CD8-positive, alpha-beta memory T cell (primary cell): ENCODE results near the gene SYTL3. TPM values are rescaled to one million over a fixed set of nuclear protein-coding genes. Genes with fewer than 3 reads are reported as not detected.

ENCODE experiments used
- CTCF ChIA-PET: fragments of 350-600 bp; sonication (Branson Sonifier 250); formaldehyde crosslinking; loops from one replicate; lab custom pipeline; 2021; ENCODE audit warnings: antibody characterized with exemption; lab: Charles Lee
- POLR2A ChIA-PET: fragments of 350-600 bp; sonication (Branson Sonifier 250); formaldehyde crosslinking; loops from one replicate; lab custom pipeline; 2021; ENCODE audit warnings: antibody characterized with exemption; lab: Charles Lee
- DNase-seq, 5 donors: peaks; one replicate each; pipeline versions ENCODE4 v3.0.0 to v3.0.0-alpha.2; 2020 to 2022; ENCODE audit warnings: mixed read lengths in 1 of 5
- H3K27ac ChIP-seq: one replicate; pipeline ENCODE4 v1.7.0; 2013; ENCODE audit warnings: low read depth, mild to moderate bottlenecking, low read length, moderate library complexity
- H3K27me3 ChIP-seq: 2 replicates; pipeline ENCODE4 v1.7.0; 2013; ENCODE audit warnings: low read length, mild to moderate bottlenecking; ENCODE audit not compliant: insufficient read depth, poor library complexity, severe bottlenecking
- H3K36me3 ChIP-seq: 2 replicates; pipeline ENCODE4 v1.7.0; 2013; ENCODE audit warnings: mild to moderate bottlenecking, low read length, moderate library complexity; ENCODE audit not compliant: insufficient read depth
- H3K4me1 ChIP-seq: 2 replicates; pipeline ENCODE4 v1.7.0; 2013; ENCODE audit warnings: mild to moderate bottlenecking, low read length, moderate library complexity; ENCODE audit not compliant: insufficient read depth
- H3K4me3 ChIP-seq: 2 replicates; pipeline ENCODE4 v1.7.0; 2013; ENCODE audit warnings: mild to moderate bottlenecking, low read length
- H3K9me3 ChIP-seq: 2 replicates; pipeline ENCODE4 v1.7.0; 2013; ENCODE audit warnings: mild to moderate bottlenecking, low read length
- H3K27ac Mint-ChIP-seq, 8 donors: one replicate each; pipeline ENCODE4 v1.8.0; 2020 to 2021; ENCODE audit warnings: mixed read lengths in 8 of 8, mild to moderate bottlenecking in 6 of 8, inconsistent platforms in 3 of 8, moderate library complexity in 3 of 8
- H3K27me3 Mint-ChIP-seq, 2 donors: one replicate each; pipeline ENCODE4 v1.8.0; 2020 to 2021; ENCODE audit warnings: mixed read lengths in 2 of 2, mild to moderate bottlenecking in 1 of 2, moderate library complexity in 1 of 2
- H3K36me3 Mint-ChIP-seq, 3 donors: one replicate each; pipeline ENCODE4 v1.8.0; 2020 to 2021; ENCODE audit warnings: mixed read lengths in 3 of 3, inconsistent platforms in 1 of 3, mild to moderate bottlenecking in 1 of 3
- H3K4me1 Mint-ChIP-seq, 3 donors: one replicate each; pipeline ENCODE4 v1.8.0; 2020 to 2021; ENCODE audit warnings: mixed read lengths in 3 of 3, inconsistent platforms in 1 of 3, mild to moderate bottlenecking in 1 of 3
- H3K4me3 Mint-ChIP-seq, 7 donors: one replicate each; pipeline ENCODE4 v1.8.0; 2020 to 2021; ENCODE audit warnings: mixed read lengths in 7 of 7, mild to moderate bottlenecking in 6 of 7, moderate library complexity in 4 of 7, inconsistent platforms in 2 of 7
- H3K9me3 Mint-ChIP-seq, 5 donors: one replicate each; pipeline ENCODE4 v1.8.0; 2020 to 2022; ENCODE audit warnings: mixed read lengths in 5 of 5, mild to moderate bottlenecking in 3 of 5, moderate library complexity in 2 of 5, inconsistent platforms in 1 of 5
- polyA plus RNA-seq: library from polyadenylated mRNA; unstranded; fragments of 300-500 nt; fragmentation: Illumina TruSeq; gene quantifications from one replicate; pipeline ENCODE4 v1.2.3, GENCODE V29; 2021
- total RNA-seq, 2 experiments: library from RNA; stranded (reverse); gene quantifications; one replicate each; pipeline ENCODE4 v1.2.3, GENCODE V29; 2021

The SYTL3 gene
- total and polyA plus RNA-seq, 3 experiments from 2014 or later, result 19.5 to 102 (median 96.6) TPM

DNA sequence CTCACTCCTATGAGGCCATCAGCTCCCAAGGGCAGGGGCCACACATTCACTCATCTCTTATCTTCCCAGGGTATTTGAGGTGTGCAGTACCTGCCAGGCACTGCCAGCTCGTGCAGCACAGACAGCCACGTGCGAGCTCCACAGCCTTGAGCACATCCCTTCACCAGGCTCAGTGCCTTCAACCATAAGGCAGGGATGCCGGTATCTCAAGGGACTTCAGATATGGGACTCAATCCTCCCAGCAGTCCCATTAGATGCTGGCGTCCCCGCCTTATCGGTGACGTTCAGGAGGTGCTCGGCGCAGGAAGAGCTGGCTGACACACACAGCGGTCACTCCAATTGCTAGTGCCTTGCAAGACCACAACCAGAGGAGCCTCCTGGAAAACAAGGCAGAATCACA is 122.3 kb downstream of the SYTL3 start:
- POLR2A ChIA-PET, result interaction anchor here (0.5 kb wide), 1 partner anchor 47 kb away, joined by 8 read pairs; the partner anchor contains the start of gene EZR
- peaks cover 36% of the 10 kb centered on the region for H3K4me1 ChIP-seq
- H3K27ac ChIP-seq, result no peak overlapping the region
- no peaks in the 10 kb centered on the region for H3K9me3 ChIP-seq
- CTCF ChIA-PET, result interaction anchor here (0.8 to 1.7 kb wide), 7 partner anchors 8 to 237 kb away, joined by 3 read pairs; no protein-coding TSS in a partner anchor
- H3K4me3 Mint-ChIP-seq, result peak overlapping the region in 5 of 7 donors; percentile 32 to 55 (median 49)
- peaks cover 31 to 100% (median 46%) of the 10 kb centered on the region in 3 donors for H3K36me3 Mint-ChIP-seq
- H3K4me1 Mint-ChIP-seq, result peaks cover 44 to 63% (median 55%) of the 10 kb centered on the region in 3 donors
- H3K27ac Mint-ChIP-seq, result peak overlapping the region; percentile 35 to 98 (median 88)
- H3K36me3 ChIP-seq, result peaks cover 85% of the 10 kb centered on the region
- H3K27me3 ChIP-seq, result no peaks in the 10 kb centered on the region
- H3K9me3 Mint-ChIP-seq, result peaks cover 0 to 8% (median 0%) of the 10 kb centered on the region in 5 donors
- peaks cover 0 to 7% of the 10 kb centered on the region in 2 donors for H3K27me3 Mint-ChIP-seq
- DNase-seq, result no peak
- H3K4me3 ChIP-seq, result no peak overlapping the region

DNA sequence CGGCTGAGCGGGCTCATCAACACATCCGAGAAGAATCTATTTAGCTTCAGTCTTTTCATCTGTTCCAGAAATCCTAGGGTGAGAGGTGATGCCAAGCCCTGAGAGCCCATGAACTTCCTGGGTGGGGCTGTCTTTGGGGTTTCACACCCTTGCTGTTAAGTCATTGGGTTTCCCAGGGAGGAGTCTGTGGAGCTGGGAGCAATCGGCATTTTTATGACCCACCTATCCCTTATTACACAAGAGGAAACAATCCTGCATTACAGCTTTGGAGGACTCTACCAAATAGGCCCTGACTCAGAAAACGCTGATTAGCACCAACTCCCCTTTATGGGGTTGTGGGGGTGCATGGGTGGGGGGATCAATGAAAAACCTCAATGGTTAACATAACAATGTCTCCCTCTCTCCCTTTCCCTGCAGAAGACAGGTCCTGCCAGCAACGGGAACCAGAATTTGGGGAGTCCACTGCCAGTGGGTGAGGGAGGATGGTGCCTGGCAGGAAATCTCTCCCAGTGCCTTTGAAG is 123.1 kb downstream of the SYTL3 start:
- Mint-ChIP-seq H3K4me1 (peaks cover 49 to 71% (median 59%) of the 10 kb centered on the region in 3 donors), H3K4me3 (peak overlapping the region; percentile 32 to 61 (median 44)), H3K9me3 (peaks cover 0 to 5% (median 0%) of the 10 kb centered on the region in 5 donors), H3K27ac (peak overlapping the region; percentile 57 to 98 (median 88)), H3K27me3 (peaks cover 0 to 7% of the 10 kb centered on the region in 2 donors), H3K36me3 (peaks cover 27 to 100% (median 45%) of the 10 kb centered on the region in 3 donors)
- Histone ChIP-seq H3K9me3 (no peaks in the 10 kb centered on the region), H3K27me3 (no peaks in the 10 kb centered on the region), H3K4me3 (no peak overlapping the region), H3K27ac (peak overlapping the region; percentile 9), H3K4me1 (peaks cover 36% of the 10 kb centered on the region), H3K36me3 (peaks cover 86% of the 10 kb centered on the region)
- peak in 2 of 5 donors; percentile 35 to 46 for DNase-seq
- CTCF ChIA-PET, result interaction anchor here (0.8 to 1.7 kb wide), 5 partner anchors 8 to 236 kb away, joined by 3 read pairs; no protein-coding TSS in a partner anchor
- POLR2A ChIA-PET, result interaction anchor here (0.5 kb wide), 1 partner anchor 47 kb away, joined by 8 read pairs; the partner anchor contains the start of gene EZR

DNA sequence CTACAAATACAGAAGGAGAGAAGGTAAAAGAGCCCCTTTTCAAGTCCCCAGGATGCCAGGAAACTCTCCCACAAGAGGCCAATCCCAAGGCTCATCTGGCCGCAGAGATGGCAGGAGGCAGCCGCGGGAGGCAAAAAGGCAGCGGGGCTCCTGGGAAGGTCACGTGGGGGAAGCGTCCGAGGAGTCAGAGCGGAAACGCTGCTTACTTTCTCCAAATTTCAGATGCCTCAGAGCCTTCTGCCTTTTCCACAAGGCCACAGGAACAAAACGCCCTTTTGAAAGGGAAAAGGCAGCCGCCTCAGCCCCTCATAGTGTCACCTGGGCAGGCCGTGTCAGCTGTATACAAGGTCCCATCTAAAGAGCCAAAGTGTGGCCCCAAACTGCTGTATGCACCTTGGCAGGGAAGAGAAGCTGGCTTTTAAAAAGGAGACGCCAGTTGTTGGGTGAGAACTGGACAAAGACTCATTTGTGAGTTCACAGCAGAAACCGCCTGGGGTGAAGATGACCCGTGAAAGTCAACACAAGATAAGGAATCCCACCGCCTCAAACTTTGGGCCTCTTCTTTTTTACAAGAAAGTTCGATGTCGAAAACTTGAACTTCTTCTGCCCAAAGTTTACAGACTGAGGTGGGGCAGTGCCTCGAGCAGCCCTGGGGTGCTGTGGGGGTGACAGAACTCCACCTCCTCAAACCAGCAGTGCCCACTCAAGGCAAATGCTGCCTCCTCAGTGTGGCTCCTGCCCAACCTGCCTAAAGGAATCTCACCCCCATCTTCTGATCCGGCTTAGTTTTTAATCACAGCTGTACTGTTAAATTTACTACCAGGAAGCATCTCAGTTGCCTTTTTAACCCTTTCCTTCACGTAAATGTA is 124.0 kb downstream of the SYTL3 start:
- peak overlapping the region; percentile 9 for H3K27ac ChIP-seq
- Mint-ChIP-seq H3K4me1 (peaks cover 50 to 78% (median 64%) of the 10 kb centered on the region in 3 donors), H3K4me3 (peak overlapping the region in 6 of 7 donors; percentile 3 to 72 (median 52)), H3K9me3 (peaks cover 0 to 2% (median 0%) of the 10 kb centered on the region in 5 donors), H3K27ac (peak overlapping the region; percentile 57 to 98 (median 88)), H3K36me3 (peaks cover 23 to 100% (median 46%) of the 10 kb centered on the region in 3 donors), H3K27me3 (peaks cover 0 to 7% of the 10 kb centered on the region in 2 donors)
- ChIA-PET CTCF (interaction anchor here (1.4 to 1.6 kb wide), 2 partner anchors 13 to 235 kb away, joined by 3 read pairs; no protein-coding TSS in a partner anchor), POLR2A (no interaction called here)
- no peak for DNase-seq
- no peak overlapping the region for H3K4me3 ChIP-seq
- peaks cover 36% of the 10 kb centered on the region for H3K4me1 ChIP-seq
- H3K9me3 ChIP-seq, result no peaks in the 10 kb centered on the region
- H3K27me3 ChIP-seq, result no peaks in the 10 kb centered on the region
- H3K36me3 ChIP-seq, result peaks cover 78% of the 10 kb centered on the region

DNA sequence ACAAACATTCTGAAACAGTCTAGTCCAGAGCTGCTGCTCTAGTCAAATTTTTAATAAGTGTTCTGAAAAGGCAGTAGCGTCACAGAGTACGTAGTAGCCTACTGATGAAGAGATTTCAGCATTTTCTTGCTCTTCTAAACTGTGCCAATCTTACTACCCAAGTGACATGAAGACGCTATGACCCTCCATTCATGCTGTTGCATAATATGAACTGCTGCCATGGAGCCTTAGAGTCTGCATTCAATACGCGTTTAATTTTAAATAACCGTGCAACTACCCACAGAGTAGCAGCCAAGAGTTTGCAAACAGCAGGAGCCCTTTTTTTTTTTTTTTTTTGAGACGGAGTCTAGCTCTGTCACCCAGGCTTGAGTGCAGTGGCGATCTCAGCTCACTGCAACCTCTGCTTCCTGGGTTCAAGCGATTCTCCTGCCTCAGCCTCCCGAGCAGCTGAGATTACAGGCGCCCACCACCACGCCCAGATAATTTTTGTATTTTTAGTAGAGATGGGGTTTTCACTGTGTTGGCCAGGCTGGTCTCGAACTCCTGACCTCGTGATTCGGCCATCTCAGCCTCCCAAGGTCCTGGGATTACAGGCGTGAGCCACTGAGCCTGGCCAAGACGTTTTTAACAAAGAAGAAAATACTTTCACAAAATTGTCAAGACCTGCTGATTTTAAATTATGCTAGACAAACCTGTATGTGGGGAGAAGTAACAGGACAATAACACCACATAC is 125.0 kb downstream of the SYTL3 start:
- no peaks in the 10 kb centered on the region for H3K27me3 ChIP-seq
- Mint-ChIP-seq H3K36me3 (peaks cover 21 to 95% (median 44%) of the 10 kb centered on the region in 3 donors), H3K9me3 (peaks cover 0 to 2% (median 0%) of the 10 kb centered on the region in 5 donors), H3K27ac (peak overlapping the region in 7 of 8 donors; percentile 7 to 89 (median 73)), H3K27me3 (peaks cover 0 to 7% of the 10 kb centered on the region in 2 donors), H3K4me3 (peak overlapping the region in 1 of 7 donors; percentile 3), H3K4me1 (peaks cover 55 to 78% (median 68%) of the 10 kb centered on the region in 3 donors)
- H3K4me1 ChIP-seq, result peaks cover 36% of the 10 kb centered on the region
- POLR2A ChIA-PET, result interaction anchor here (0.7 to 0.8 kb wide), 2 partner anchors 9 to 10 kb away, joined by 3 to 6 read pairs; no protein-coding TSS in a partner anchor
- no peaks in the 10 kb centered on the region for H3K9me3 ChIP-seq
- H3K27ac ChIP-seq, result no peak overlapping the region
- H3K36me3 ChIP-seq, result peaks cover 67% of the 10 kb centered on the region
- DNase-seq, result no peak
- CTCF ChIA-PET, result interaction anchor here (1.4 kb wide), 2 partner anchors 12 to 20 kb away, joined by 3 read pairs; no protein-coding TSS in a partner anchor
- no peak overlapping the region for H3K4me3 ChIP-seq

DNA sequence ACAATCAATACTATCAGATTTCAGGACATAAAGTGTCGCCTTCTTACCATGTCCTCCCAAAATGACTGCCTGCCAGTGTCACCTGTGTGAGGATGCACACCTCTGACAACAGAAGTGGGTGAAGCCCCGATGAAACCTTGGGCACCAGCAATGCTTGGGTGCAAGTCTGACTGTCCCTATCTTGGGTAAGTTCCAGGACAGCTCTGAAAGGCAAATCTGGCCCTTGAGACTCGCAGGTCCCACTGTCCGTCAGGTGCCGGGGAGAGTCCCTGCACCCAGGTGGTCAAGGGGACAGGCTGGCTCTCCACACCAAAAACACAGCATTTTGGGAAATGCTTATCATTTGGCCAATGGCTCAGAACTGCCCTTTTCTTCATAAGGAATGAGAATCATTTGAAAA is 126.0 kb downstream of the SYTL3 start:
- ChIA-PET POLR2A (no interaction called here), CTCF (interaction anchor here (1.4 kb wide), 1 partner anchor 21 kb away, joined by 3 read pairs; no protein-coding TSS in a partner anchor)
- peaks cover 0 to 7% of the 10 kb centered on the region in 2 donors for H3K27me3 Mint-ChIP-seq
- no peak overlapping the region for H3K27ac ChIP-seq
- peaks cover 64 to 86% (median 67%) of the 10 kb centered on the region in 3 donors for H3K4me1 Mint-ChIP-seq
- no peak overlapping the region for H3K4me3 ChIP-seq
- peaks cover 64% of the 10 kb centered on the region for H3K36me3 ChIP-seq
- no peaks in the 10 kb centered on the region for H3K27me3 ChIP-seq
- H3K4me3 Mint-ChIP-seq, result peak overlapping the region in 1 of 7 donors; percentile 9
- peaks cover 23 to 94% (median 42%) of the 10 kb centered on the region in 3 donors for H3K36me3 Mint-ChIP-seq
- peaks cover 0 to 2% (median 0%) of the 10 kb centered on the region in 5 donors for H3K9me3 Mint-ChIP-seq
- H3K27ac Mint-ChIP-seq, result peak overlapping the region in 5 of 8 donors; percentile 29 to 66 (median 47)
- DNase-seq, result peak in 1 of 5 donors; percentile 31
- peaks cover 35% of the 10 kb centered on the region for H3K4me1 ChIP-seq
- H3K9me3 ChIP-seq, result no peaks in the 10 kb centered on the region

DNA sequence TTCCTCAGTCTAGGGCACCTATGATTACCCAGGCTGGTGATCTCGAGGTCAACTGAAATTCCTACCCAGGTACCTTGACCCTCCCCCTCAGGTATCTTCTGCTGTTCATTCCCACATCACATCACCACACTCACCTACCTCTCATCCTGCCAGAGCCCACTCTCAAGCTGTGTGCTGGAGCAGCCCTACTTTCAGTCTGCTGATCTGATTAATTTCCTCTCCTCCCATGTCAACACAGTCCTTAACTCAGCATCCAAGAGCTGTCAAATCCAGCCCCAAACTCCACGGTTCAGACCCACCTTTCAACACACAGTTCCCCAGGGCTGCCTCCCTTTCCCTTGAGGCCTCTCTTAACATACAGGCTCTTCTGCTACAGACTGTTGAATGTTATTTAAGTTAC is 126.9 kb downstream of the SYTL3 start:
- peaks cover 61 to 85% (median 63%) of the 10 kb centered on the region in 3 donors for H3K4me1 Mint-ChIP-seq

DNA sequence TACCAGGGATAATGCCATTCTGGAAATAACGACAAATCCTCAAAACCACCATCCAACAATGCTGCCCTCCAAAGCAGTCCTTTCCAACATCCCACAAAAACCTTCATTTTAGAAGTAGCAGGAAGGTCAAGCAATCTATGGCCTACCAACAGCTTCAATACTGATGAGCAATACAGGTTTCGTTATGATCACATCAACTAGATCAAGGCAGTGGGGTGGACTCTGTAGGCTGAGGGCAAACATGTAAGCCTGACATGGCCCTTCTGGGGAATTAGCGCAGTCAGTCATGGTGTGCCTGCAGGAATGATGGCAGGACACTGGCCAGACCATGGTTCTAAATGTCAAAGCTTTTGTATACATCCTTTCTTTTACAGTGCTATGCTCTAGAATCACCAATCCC is 127.7 kb downstream of the SYTL3 start:
- peak overlapping the region in 6 of 8 donors; percentile 8 to 86 (median 76) for H3K27ac Mint-ChIP-seq
- H3K27me3 Mint-ChIP-seq, result peaks cover 0 to 3% of the 10 kb centered on the region in 2 donors
- H3K27ac ChIP-seq, result no peak overlapping the region
- H3K4me1 Mint-ChIP-seq, result peaks cover 55 to 80% (median 58%) of the 10 kb centered on the region in 3 donors
- peaks cover 65% of the 10 kb centered on the region for H3K36me3 ChIP-seq
- DNase-seq, result no peak
- no peak overlapping the region for H3K4me3 Mint-ChIP-seq
- ChIA-PET CTCF (no interaction called here), POLR2A (no interaction called here)
- peaks cover 0 to 2% (median 0%) of the 10 kb centered on the region in 5 donors for H3K9me3 Mint-ChIP-seq
- no peaks in the 10 kb centered on the region for H3K9me3 ChIP-seq
- peaks cover 20 to 94% (median 41%) of the 10 kb centered on the region in 3 donors for H3K36me3 Mint-ChIP-seq
- no peaks in the 10 kb centered on the region for H3K27me3 ChIP-seq
- peaks cover 18% of the 10 kb centered on the region for H3K4me1 ChIP-seq
- H3K4me3 ChIP-seq, result no peak overlapping the region

More for the DNA sequence above, 126.9 kb downstream of the SYTL3 start:
- POLR2A ChIA-PET, result no interaction called here
- no peak overlapping the region for H3K4me3 ChIP-seq
- peaks cover 26% of the 10 kb centered on the region for H3K4me1 ChIP-seq
- CTCF ChIA-PET, result interaction anchor here (0.6 kb wide), 1 partner anchor 8 kb away, joined by 3 read pairs; no protein-coding TSS in a partner anchor
- H3K27ac ChIP-seq, result no peak overlapping the region
- peaks cover 0 to 2% (median 0%) of the 10 kb centered on the region in 5 donors for H3K9me3 Mint-ChIP-seq
- no peaks in the 10 kb centered on the region for H3K9me3 ChIP-seq
- no peaks in the 10 kb centered on the region for H3K27me3 ChIP-seq
- peaks cover 65% of the 10 kb centered on the region for H3K36me3 ChIP-seq
- H3K27me3 Mint-ChIP-seq, result peaks cover 0 to 3% of the 10 kb centered on the region in 2 donors
- H3K27ac Mint-ChIP-seq, result peak overlapping the region; percentile 57 to 82 (median 75)
- peak overlapping the region in 1 of 7 donors; percentile 67 for H3K4me3 Mint-ChIP-seq
- DNase-seq, result no peak
- peaks cover 24 to 94% (median 43%) of the 10 kb centered on the region in 3 donors for H3K36me3 Mint-ChIP-seq
